Epithelial cell of esophagus (primary cell): ENCODE measurements around the gene H1-8.
"Not testable (repeated sequence)": the region's sequence is repeated elsewhere in the genome, so short reads cannot be mapped to it uniquely, and the experiment has no call there.

Source experiments
- DNase-seq: peaks from one replicate; pipeline ENCODE4 v3.0.0; 2010; ENCODE audit warnings: low read depth
- H3K4me3 ChIP-seq: 2 replicates; pipeline ENCODE4 v1.5.1; 2011; ENCODE audit warnings: mild to moderate bottlenecking, low read length, control low read depth
- CTCF ChIP-seq: IDR thresholded peaks from 2 replicates; pipeline ENCODE4 v1.5.1; 2011; ENCODE audit warnings: low read depth, mild to moderate bottlenecking, low read length, control low read depth, inconsistent platforms; ENCODE audit not compliant: insufficient read depth; ENCODE audit errors: missing control alignments

Gene H1-8

GRCh38 chr3:129512595-129512994, 30.4 kb upstream of the H1-8 start:
- no peak for DNase-seq
- no peak for TF ChIP-seq CTCF
- H3K4me3 ChIP-seq = no peak overlapping the region

GRCh38 chr3:129513705-129514104, 29.3 kb upstream of the H1-8 start:
- no peak overlapping the region for H3K4me3 ChIP-seq
- no peak for DNase-seq
- TF ChIP-seq CTCF = no peak

GRCh38 chr3:129514110-129514509, 28.9 kb upstream of the H1-8 start:
- TF ChIP-seq CTCF = no peak
- no peak for DNase-seq
- no peak overlapping the region for H3K4me3 ChIP-seq

- no peak for TF ChIP-seq CTCF
- no peak for DNase-seq
- H3K4me3 ChIP-seq = no peak overlapping the region
Observed at GRCh38 chr3:129514563-129514962, 28.4 kb upstream of the H1-8 start.

GRCh38 chr3:129515108-129515820, 27.7 kb upstream of the H1-8 start:
- H3K4me3 ChIP-seq, DNase-seq: not testable (repeated sequence)

- H3K4me3 ChIP-seq, DNase-seq: not testable (repeated sequence)
Observed at GRCh38 chr3:129515821-129516432, 27.0 kb upstream of the H1-8 start.

- H3K4me3 ChIP-seq = no peak overlapping the region
- DNase-seq = no peak
- TF ChIP-seq CTCF = no peak
Observed at GRCh38 chr3:129517516-129517915, 25.5 kb upstream of the H1-8 start.

- DNase-seq = no peak
- TF ChIP-seq CTCF = no peak
- H3K4me3 ChIP-seq = no peak overlapping the region
Observed at GRCh38 chr3:129518038-129518561, 24.9 kb upstream of the H1-8 start.
